ENCODE data around the gene KIF23. TPM values are rescaled to one million over a fixed set of nuclear protein-coding genes. Genes with fewer than 3 reads are reported as not detected.
A peak's percentile ranks its signal among the peaks of the same experiment; 100 is the strongest.

Gene KIF23
- total and polyA plus RNA-seq, 7 experiments from 2014 or later: 0.30 to 39.4 (median 0.72) TPM; not detected in 3

GRCh38 chr15:69463182-69463756 lies 49.1 kb downstream of the KIF23 start:
- H3K4me3 ChIP-seq (ENCODE audit: low read length): peak overlapping the region; percentile 84
- no peak for ATAC-seq
- no peaks in the 10 kb centered on the region for H3K9me3 ChIP-seq (ENCODE audit: control insufficient read depth in 2 of 3, low read length in 3 of 3)
- H3K9me3 Mint-ChIP-seq: no peaks in the 10 kb centered on the region
- CTCF ChIA-PET: interaction anchor here (1.0 to 1.8 kb wide), 4 partner anchors 10 to 23 kb away, joined by 3 to 17 read pairs (median 4); partner anchors contain the start of gene RPLP1
- H3K36me3 ChIP-seq (ENCODE audit: control insufficient read depth in 2 of 3, insufficient read depth in 3 of 3, low read length in 3 of 3): no peaks in the 10 kb centered on the region
- intact Hi-C loops (cut with micrococcal nuclease): loop anchor here in 1 of 2 donors (5.0 kb wide), 1 partner anchor 406 kb away; no protein-coding TSS in a partner anchor
- POLR2A ChIA-PET: interaction anchor here (0.5 to 3.8 kb wide), 7 partner anchors 10 to 1177 kb away, joined by 3 to 138 read pairs (median 4); partner anchors contain the start of genes RPLP1 and TLE3
- H3K4me3 Mint-ChIP-seq: peak overlapping the region; percentile 87 to 95 (median 92)
- peaks cover 13 to 53% (median 42%) of the 10 kb centered on the region in 7 donors for H3K4me1 Mint-ChIP-seq
- H3K27me3 ChIP-seq (ENCODE audit: control insufficient read depth in 2 of 2, insufficient read depth in 2 of 2, low read length in 2 of 2): no peaks in the 10 kb centered on the region
- H3K4me1 ChIP-seq (ENCODE audit: control insufficient read depth in 2 of 2, insufficient read depth in 2 of 2, low read length in 2 of 2): peaks cover 17 to 24% of the 10 kb centered on the region in 2 donors
- H3K27ac ChIP-seq (ENCODE audit: low read depth, low read length): peak overlapping the region; percentile 91
- peaks cover 0 to 3% (median 0%) of the 10 kb centered on the region in 5 donors for H3K36me3 Mint-ChIP-seq
- peak overlapping the region; percentile 79 to 97 (median 91) for H3K27ac Mint-ChIP-seq
- DNase-seq: peak in 1 of 9 donors; percentile 29
- H3K27me3 Mint-ChIP-seq: peaks cover 0 to 17% (median 0%) of the 10 kb centered on the region in 5 donors

DNA sequence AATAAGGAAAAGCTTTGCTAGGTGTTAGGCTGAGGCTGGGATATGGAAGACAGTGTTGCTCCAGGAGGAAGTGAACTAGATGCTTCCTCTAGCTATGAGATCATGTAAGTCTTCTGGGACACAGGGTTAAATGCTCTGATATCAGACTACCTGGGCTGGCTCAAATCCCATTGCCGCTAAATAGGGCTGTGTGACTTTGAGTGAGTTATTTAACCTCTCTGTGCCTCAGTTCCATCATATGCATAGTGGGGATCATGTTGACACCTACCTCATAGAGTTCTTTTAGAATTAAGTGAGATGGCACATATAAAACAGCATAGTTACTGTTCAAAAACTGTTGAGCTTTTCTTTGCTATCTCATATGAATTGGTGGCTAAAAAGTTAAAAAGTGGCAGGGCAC lies 51.1 kb downstream of the KIF23 start:
- Mint-ChIP-seq H3K9me3 (no peaks in the 10 kb centered on the region), H3K27ac (peak overlapping the region in 1 of 9 donors; percentile 28), H3K27me3 (peaks cover 0 to 17% (median 0%) of the 10 kb centered on the region in 5 donors), H3K4me3 (no peak overlapping the region), H3K4me1 (peaks cover 25 to 53% (median 48%) of the 10 kb centered on the region in 7 donors), H3K36me3 (peaks cover 0 to 1% (median 0%) of the 10 kb centered on the region in 5 donors)
- Histone ChIP-seq H3K27ac (ENCODE audit: low read depth, low read length) (no peak overlapping the region), H3K36me3 (ENCODE audit: control insufficient read depth in 2 of 3, insufficient read depth in 3 of 3, low read length in 3 of 3) (no peaks in the 10 kb centered on the region), H3K27me3 (ENCODE audit: control insufficient read depth in 2 of 2, insufficient read depth in 2 of 2, low read length in 2 of 2) (no peaks in the 10 kb centered on the region), H3K9me3 (ENCODE audit: control insufficient read depth in 2 of 3, low read length in 3 of 3) (no peaks in the 10 kb centered on the region), H3K4me1 (ENCODE audit: control insufficient read depth in 2 of 2, insufficient read depth in 2 of 2, low read length in 2 of 2) (peaks cover 29 to 37% of the 10 kb centered on the region in 2 donors), H3K4me3 (ENCODE audit: low read length) (no peak overlapping the region)
- intact Hi-C loops (cut with micrococcal nuclease): loop anchor here (5.0 kb wide), 3 partner anchors 247 to 1062 kb away; no protein-coding TSS in a partner anchor
- DNase-seq (no peak), ATAC-seq (no peak)
- CTCF ChIA-PET: interaction anchor here (0.7 kb wide), 1 partner anchor 1179 kb away, joined by 3 read pairs; no protein-coding TSS in a partner anchor
- POLR2A ChIA-PET: interaction anchor here (1.9 kb wide), 1 partner anchor 12 kb away, joined by 14 read pairs; the partner anchor contains the start of gene RPLP1

DNA sequence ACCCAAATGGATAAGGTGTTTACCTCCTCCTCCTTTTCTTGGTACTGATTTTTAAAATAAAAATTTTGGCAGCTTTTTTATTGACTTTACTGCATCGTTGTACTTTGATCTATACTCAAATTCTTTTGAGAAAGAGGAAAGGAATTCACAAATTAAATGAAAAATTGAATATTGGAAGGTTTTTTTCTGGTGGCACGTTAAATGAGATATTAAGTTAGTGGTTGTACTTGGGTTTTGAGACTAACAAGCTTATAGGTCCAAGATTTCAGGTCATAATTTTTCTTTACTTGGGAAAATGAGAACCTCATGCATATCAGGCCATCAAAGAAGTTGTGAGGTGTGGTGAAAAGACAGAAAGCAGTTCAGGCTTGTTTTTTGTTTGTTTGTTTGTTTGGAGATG lies 52.6 kb downstream of the KIF23 start:
- Mint-ChIP-seq H3K36me3 (peaks cover 0 to 1% (median 0%) of the 10 kb centered on the region in 5 donors), H3K4me3 (no peak overlapping the region), H3K4me1 (peaks cover 22 to 43% (median 38%) of the 10 kb centered on the region in 7 donors), H3K27me3 (peaks cover 0 to 25% (median 0%) of the 10 kb centered on the region in 5 donors), H3K9me3 (no peaks in the 10 kb centered on the region), H3K27ac (peak overlapping the region in 4 of 9 donors; percentile 8 to 68 (median 60))
- Histone ChIP-seq H3K9me3 (ENCODE audit: control insufficient read depth in 2 of 3, low read length in 3 of 3) (no peaks in the 10 kb centered on the region), H3K36me3 (ENCODE audit: control insufficient read depth in 2 of 3, insufficient read depth in 3 of 3, low read length in 3 of 3) (no peaks in the 10 kb centered on the region), H3K4me3 (ENCODE audit: low read length) (no peak overlapping the region), H3K27me3 (ENCODE audit: control insufficient read depth in 2 of 2, insufficient read depth in 2 of 2, low read length in 2 of 2) (no peaks in the 10 kb centered on the region), H3K27ac (ENCODE audit: low read depth, low read length) (no peak overlapping the region), H3K4me1 (ENCODE audit: control insufficient read depth in 2 of 2, insufficient read depth in 2 of 2, low read length in 2 of 2) (peaks cover 25 to 36% of the 10 kb centered on the region in 2 donors)
- ChIA-PET POLR2A (interaction anchor here (1.4 to 4.4 kb wide), 2 partner anchors 11 to 14 kb away, joined by 4 to 69 read pairs; partner anchors contain the start of gene RPLP1), CTCF (interaction anchor here (1.1 to 1.4 kb wide), 2 partner anchors 15 to 1021 kb away, joined by 3 read pairs; no protein-coding TSS in a partner anchor)
- intact Hi-C loops (cut with micrococcal nuclease): loop anchor here (5.0 kb wide), 3 partner anchors 246 to 1061 kb away; no protein-coding TSS in a partner anchor
- no peak for ATAC-seq
- DNase-seq: no peak

DNA sequence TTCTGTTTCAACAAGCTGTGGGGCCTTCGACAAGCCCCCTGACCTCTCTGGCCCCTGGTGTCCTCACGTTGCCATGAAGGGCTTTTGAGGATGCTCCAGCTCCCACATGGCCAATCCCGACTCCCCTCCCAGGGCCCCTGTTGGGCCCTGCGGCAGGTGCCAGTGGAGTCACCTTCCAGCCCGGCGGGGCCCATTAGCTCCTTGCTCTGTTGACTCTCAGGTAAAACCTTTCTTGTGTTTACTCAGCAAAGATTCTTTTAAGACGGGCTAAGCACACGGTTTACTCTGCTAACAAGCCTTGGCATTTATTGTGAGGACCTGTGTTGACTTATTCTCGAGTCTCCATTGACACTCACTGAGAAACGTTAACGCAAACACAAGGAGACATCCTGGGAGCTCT lies 53.5 kb downstream of the KIF23 start:
- Histone ChIP-seq H3K4me1 (ENCODE audit: control insufficient read depth in 2 of 2, insufficient read depth in 2 of 2, low read length in 2 of 2) (peaks cover 22 to 32% of the 10 kb centered on the region in 2 donors), H3K27me3 (ENCODE audit: control insufficient read depth in 2 of 2, insufficient read depth in 2 of 2, low read length in 2 of 2) (no peaks in the 10 kb centered on the region), H3K27ac (ENCODE audit: low read depth, low read length) (peak overlapping the region; percentile 82), H3K9me3 (ENCODE audit: control insufficient read depth in 2 of 3, low read length in 3 of 3) (no peaks in the 10 kb centered on the region), H3K4me3 (ENCODE audit: low read length) (peak overlapping the region; percentile 3), H3K36me3 (ENCODE audit: control insufficient read depth in 2 of 3, insufficient read depth in 3 of 3, low read length in 3 of 3) (no peaks in the 10 kb centered on the region)
- Mint-ChIP-seq H3K4me3 (peak overlapping the region in 2 of 10 donors; percentile 52 to 64), H3K27ac (peak overlapping the region in 8 of 9 donors; percentile 88 to 98 (median 94)), H3K36me3 (no peaks in the 10 kb centered on the region), H3K27me3 (peaks cover 0 to 32% (median 0%) of the 10 kb centered on the region in 5 donors), H3K9me3 (no peaks in the 10 kb centered on the region), H3K4me1 (peaks cover 18 to 41% (median 30%) of the 10 kb centered on the region in 7 donors)
- POLR2A ChIA-PET: interaction anchor here (0.6 to 4.4 kb wide), 7 partner anchors 10 to 679 kb away, joined by 3 to 69 read pairs (median 4); partner anchors contain the start of genes KIF23, RPLP1 and TLE3
- CTCF ChIA-PET: interaction anchor here (1.4 kb wide), 1 partner anchor 1020 kb away, joined by 3 read pairs; no protein-coding TSS in a partner anchor
- DNase-seq (peak in 1 of 9 donors; percentile 17), ATAC-seq (no peak)
- intact Hi-C loops (cut with micrococcal nuclease): loop anchor here (1.0 to 5.0 kb wide), 16 partner anchors 15 to 1067 kb away; partner anchors contain the start of genes RPLP1 (in 2 of the 2), GLCE (in 1 of the 2) and KIF23 (in 1 of the 2)

DNA sequence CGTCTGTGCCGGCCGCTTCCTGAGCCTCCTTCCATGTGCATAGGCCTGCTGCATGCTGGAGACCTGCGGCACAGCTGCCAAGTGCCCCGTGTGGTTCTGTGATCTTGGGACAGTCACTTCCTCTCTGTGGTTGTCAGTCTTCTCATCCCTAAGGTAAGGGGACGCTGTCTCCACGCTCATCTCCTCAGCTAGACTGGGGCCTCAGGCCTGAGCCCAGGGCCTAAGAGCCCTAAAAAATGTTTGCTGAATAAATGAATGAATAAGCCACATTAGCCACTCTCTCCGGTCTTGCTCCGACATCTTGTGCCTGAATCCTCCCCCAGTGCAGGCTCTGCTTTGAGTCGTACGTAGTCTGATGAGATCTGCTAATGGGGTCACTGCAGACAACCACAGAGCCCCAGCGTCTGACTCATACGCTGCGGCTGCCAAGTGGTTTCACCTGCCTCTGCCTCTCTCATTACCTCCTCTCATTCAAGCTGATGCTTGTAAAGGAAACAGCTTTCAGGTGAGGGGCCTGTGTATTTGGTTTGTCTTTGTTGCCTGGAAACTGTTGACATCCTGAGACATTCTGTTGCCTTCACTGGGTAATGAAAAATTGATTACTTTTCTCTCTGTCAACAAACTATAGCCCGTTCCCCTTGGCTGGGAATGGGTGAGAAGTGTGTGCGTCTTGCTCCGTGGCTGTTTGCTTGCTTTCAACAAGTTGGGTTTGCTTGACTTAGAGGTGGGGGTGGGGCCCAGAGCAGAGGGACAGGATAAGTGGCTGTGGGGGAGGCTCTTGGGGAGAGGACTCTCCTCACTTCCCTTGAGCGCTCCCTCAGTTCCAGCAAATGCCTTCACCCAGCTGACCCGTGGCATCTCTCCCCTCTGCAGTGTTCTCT lies 54.3 kb downstream of the KIF23 start:
- ChIA-PET CTCF (interaction anchor here (0.7 to 1.5 kb wide), 2 partner anchors 293 to 1006 kb away, joined by 3 read pairs; no protein-coding TSS in a partner anchor), POLR2A (interaction anchor here (0.5 to 4.4 kb wide), 9 partner anchors 11 to 1066 kb away, joined by 3 to 69 read pairs (median 3); partner anchors contain the start of genes KIF23, RPLP1 and TLE3)
- Mint-ChIP-seq H3K4me1 (peaks cover 17 to 36% (median 22%) of the 10 kb centered on the region in 7 donors), H3K27ac (peak overlapping the region; percentile 86 to 98 (median 94)), H3K4me3 (peak overlapping the region; percentile 46 to 78 (median 63)), H3K36me3 (no peaks in the 10 kb centered on the region), H3K27me3 (peaks cover 0 to 32% (median 0%) of the 10 kb centered on the region in 5 donors), H3K9me3 (no peaks in the 10 kb centered on the region)
- intact Hi-C loops (cut with micrococcal nuclease): loop anchor here (1.0 to 5.0 kb wide), 16 partner anchors 16 to 1066 kb away; partner anchors contain the start of genes RPLP1 (in 2 of the 2), GLCE (in 1 of the 2) and KIF23 (in 1 of the 2)
- ATAC-seq: peak; percentile 95
- Histone ChIP-seq H3K27ac (ENCODE audit: low read depth, low read length) (peak overlapping the region; percentile 82), H3K27me3 (ENCODE audit: control insufficient read depth in 2 of 2, insufficient read depth in 2 of 2, low read length in 2 of 2) (no peaks in the 10 kb centered on the region), H3K36me3 (ENCODE audit: control insufficient read depth in 2 of 3, insufficient read depth in 3 of 3, low read length in 3 of 3) (no peaks in the 10 kb centered on the region), H3K4me1 (ENCODE audit: control insufficient read depth in 2 of 2, insufficient read depth in 2 of 2, low read length in 2 of 2) (peaks cover 22 to 27% of the 10 kb centered on the region in 2 donors), H3K4me3 (ENCODE audit: low read length) (peak overlapping the region; percentile 3), H3K9me3 (ENCODE audit: control insufficient read depth in 2 of 3, low read length in 3 of 3) (no peaks in the 10 kb centered on the region)
- DNase-seq: peak; percentile 49 to 92 (median 84)

Measured in naive thymus-derived CD4-positive, alpha-beta T cell (primary cell).